HG02943 (cell line): ENCODE data around the gene PLA2G4A.

Experiments
- ATAC-seq: cut with Tn5 transposase; IDR thresholded peaks from one replicate; pipeline ENCODE4 v1.9.1; 2021; ENCODE audit warnings: mild to moderate bottlenecking, low read depth, moderate library complexity; ENCODE audit not compliant: unreplicated experiment

Gene PLA2G4A

GRCh38 chr1:186966456-186966855 is 137.7 kb downstream of the PLA2G4A start:
- no peak for ATAC-seq

DNA sequence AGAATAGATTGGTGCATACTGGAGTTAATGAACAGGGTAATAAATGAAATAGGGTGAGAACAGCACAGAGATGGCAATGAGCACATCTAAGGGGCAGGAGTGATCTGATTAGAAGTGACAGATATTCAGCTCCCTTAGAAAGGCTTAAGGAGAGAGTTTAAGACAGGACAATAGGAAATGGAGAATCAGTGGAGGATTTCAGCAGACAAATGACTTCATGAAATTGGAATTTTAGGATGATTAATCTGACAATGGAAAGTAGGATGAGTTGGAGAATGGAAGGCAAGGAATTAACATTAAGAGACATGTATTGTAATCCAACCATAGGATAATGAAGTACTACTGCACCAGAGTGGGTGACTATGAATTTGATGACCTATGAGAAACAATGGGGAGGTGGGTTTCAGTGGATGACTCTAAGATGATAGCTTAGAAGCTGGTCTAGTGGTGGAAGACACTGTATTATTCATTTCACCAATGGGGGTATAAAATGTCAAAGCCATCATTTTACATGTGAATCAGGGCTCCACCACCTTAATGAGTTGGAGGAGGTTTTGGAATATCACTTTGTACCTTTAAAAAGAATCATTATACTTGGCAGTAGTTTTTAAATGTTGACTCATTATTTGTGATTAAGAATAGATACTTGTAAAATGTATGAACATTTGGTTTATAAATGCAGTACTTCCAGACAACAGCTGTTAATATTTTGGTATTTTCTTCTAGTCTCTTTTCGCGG is 139.1 kb downstream of the PLA2G4A start:
- no peak for ATAC-seq

GRCh38 chr1:186974774-186975181 is 146.0 kb downstream of the PLA2G4A start:
- ATAC-seq: no peak

DNA sequence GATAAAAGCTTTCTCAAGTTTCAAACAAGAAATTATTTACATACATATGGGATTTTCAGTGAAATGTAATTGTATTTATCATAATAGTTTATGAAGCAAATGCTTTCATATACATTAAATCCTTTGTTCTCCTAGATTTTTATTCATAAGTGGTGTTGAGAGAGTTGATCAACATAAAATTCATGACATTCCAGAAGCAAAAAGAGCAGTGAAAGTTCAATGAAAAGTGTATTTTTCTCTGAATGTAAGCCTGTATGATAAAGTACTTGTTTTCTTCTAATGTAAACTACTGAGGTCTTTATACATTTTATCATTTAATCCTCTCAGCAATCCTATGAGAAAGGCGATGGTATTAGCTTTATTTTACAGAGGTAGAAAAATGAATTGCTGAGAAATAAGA is 146.5 kb downstream of the PLA2G4A start:
- ATAC-seq: no peak

- no peak for ATAC-seq
These were observed 148.0 kb downstream of the PLA2G4A start for GRCh38 chr1:186976700-186977099.

GRCh38 chr1:186977266-186977957 is 148.7 kb downstream of the PLA2G4A start:
- no peak for ATAC-seq

GRCh38 chr1:186978596-186979556 is 150.1 kb downstream of the PLA2G4A start:
- no peak for ATAC-seq

DNA sequence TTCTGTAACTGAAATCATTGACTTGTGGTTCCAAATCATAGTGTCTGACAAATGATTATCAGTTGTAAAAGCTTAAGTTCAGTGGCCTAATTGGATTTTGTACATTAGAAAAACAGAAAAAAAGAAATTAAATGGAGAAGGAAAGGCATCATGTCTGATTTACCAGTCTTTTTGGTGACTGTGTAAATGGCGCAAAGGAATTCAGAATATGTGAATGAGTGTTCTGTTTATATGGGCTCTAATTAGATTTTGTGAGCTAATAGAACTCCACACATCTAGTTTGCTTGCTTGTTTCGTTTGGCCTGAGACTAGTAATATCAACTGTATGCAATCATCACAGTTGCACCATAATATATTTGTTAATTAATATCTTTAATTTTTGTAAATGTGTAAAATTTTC is 151.7 kb downstream of the PLA2G4A start:
- ATAC-seq: no peak

- no peak for ATAC-seq
These were observed 153.4 kb downstream of the PLA2G4A start for GRCh38 chr1:186982116-186982515.

- no peak for ATAC-seq
These were observed 154.6 kb downstream of the PLA2G4A start for GRCh38 chr1:186983327-186983726.

GRCh38 chr1:186984959-186985358 is 156.2 kb downstream of the PLA2G4A start:
- no peak for ATAC-seq

- no peak for ATAC-seq
These were observed 157.2 kb downstream of the PLA2G4A start for GRCh38 chr1:186985889-186986491.

- ATAC-seq: no peak
These were observed 158.3 kb downstream of the PLA2G4A start for GRCh38 chr1:186987065-186987464.

- ATAC-seq: no peak
These were observed 159.0 kb downstream of the PLA2G4A start for GRCh38 chr1:186987769-186988168.

- no peak for ATAC-seq
These were observed 165.2 kb downstream of the PLA2G4A start for GRCh38 chr1:186993996-186994395.

- no peak for ATAC-seq
These were observed 166.1 kb downstream of the PLA2G4A start for GRCh38 chr1:186994897-186995296.

- no peak for ATAC-seq
These were observed 168.1 kb downstream of the PLA2G4A start for GRCh38 chr1:186996816-186997215.

DNA sequence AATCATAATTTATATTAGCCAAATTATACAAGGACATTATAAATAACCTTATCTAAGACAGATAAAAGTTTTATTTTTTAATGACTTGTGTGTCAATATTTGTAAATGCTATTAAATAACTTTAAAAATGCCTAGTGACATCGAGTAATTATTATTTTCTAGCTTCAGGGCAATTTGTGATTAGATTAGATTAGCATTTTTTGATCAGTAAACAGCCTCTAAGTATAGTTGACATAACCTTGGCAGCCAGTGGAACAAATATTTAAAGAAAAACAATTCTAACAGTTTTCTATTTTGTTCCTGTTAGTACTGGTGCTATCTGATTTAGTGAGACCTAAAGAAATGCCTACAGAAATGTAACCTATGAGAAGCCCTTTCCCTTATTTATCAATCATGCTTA is 169.1 kb downstream of the PLA2G4A start:
- no peak for ATAC-seq

DNA sequence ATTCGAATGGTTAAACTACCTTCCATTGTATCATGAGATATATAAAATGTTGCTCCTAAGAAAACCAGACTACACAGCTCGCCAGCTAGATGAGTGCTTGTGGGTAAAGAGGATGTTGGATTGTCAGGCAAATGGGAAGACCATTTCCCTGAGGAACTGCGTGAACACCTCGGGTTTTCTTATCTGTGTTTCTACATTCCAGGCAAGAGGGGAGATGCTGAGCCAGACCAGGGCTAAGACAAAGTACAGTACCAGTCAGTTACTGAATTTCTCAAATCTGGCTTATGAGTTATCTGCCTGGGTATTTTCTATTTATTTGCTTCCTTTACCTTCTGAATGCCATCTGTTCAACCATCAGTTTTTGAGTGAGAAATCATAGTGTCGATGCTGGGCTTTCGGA is 170.8 kb downstream of the PLA2G4A start:
- no peak for ATAC-seq

DNA sequence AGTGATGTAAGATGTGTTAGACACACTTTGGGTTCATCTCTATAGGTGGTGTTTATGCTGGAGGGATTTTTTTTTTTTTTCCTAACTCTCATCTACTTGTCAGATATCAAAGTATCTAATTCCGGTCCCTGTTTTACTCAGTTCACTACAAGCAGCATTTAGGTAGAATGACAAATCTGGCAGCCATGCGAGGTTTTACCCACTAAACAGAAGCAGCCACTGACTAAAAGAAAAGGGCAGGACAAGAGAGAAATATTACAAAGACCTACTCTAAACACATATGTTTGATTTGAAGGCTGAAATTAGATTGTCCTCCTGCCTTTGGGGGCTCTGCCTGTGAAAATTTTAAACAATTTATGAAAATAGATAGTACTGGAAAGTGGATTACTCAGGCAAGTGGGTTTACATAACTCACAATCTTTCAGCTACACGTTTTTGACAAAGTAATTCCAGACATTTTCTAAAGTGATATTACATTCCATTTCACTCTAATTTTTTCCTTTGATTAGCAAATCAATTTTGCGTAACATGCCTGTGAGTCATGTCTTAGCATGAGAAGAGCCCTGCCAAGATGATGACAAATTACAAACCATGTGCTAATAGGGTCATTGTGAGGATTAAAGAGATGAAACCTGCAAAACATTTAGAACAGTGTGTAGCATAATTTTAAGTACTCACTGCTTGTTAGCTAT is 172.6 kb downstream of the PLA2G4A start:
- ATAC-seq: no peak
